CD4-positive, alpha-beta memory T cell (primary cell): ENCODE data around the gene DOCK1. TPM values are rescaled to one million over a fixed set of nuclear protein-coding genes. Genes with fewer than 3 reads are reported as not detected.

ENCODE experiments used
- CTCF ChIA-PET: fragments of 350-600 bp; sonication (Branson Sonifier 250); formaldehyde crosslinking; loops from one replicate; lab custom pipeline; 2021; ENCODE audit warnings: inconsistent platforms; ENCODE audit not compliant: partially characterized antibody; lab: Charles Lee
- POLR2A ChIA-PET: fragments of 350-600 bp; sonication (Branson Sonifier 250); formaldehyde crosslinking; loops from one replicate; lab custom pipeline; 2021; ENCODE audit not compliant: partially characterized antibody; lab: Charles Lee
- DNase-seq, 5 donors: peaks; one replicate each; pipeline versions ENCODE4 v3.0.0 to v3.0.0-alpha.2; 2020 to 2022; ENCODE audit warnings: mixed read lengths in 1 of 5
- H3K27ac ChIP-seq: one replicate; pipeline ENCODE4 v1.7.0; 2013; ENCODE audit warnings: low read depth, low read length
- H3K27me3 ChIP-seq: 2 replicates; pipeline ENCODE4 v1.7.0; 2013; ENCODE audit warnings: mild to moderate bottlenecking, low read length, moderate library complexity; ENCODE audit not compliant: insufficient read depth
- H3K36me3 ChIP-seq: 2 replicates; pipeline ENCODE4 v1.7.0; 2013; ENCODE audit warnings: mild to moderate bottlenecking, low read length, moderate library complexity; ENCODE audit not compliant: insufficient read depth
- H3K4me1 ChIP-seq: 2 replicates; pipeline ENCODE4 v1.7.0; 2013; ENCODE audit warnings: mild to moderate bottlenecking, low read length, moderate library complexity; ENCODE audit not compliant: insufficient read depth
- H3K4me3 ChIP-seq, 2 donors: one replicate each; pipeline ENCODE4 v1.7.0; 2013; ENCODE audit warnings: low read length in 2 of 2, mild to moderate bottlenecking in 1 of 2
- H3K9me3 ChIP-seq, 2 donors: one replicate each; pipeline ENCODE4 v1.7.0; 2013; ENCODE audit warnings: low read length in 2 of 2, control low read depth in 1 of 2; ENCODE audit not compliant: control insufficient read depth in 1 of 2
- H3K27ac Mint-ChIP-seq, 7 donors: one replicate each; pipeline ENCODE4 v1.8.0; 2020 to 2021; ENCODE audit warnings: mixed read lengths in 7 of 7, mild to moderate bottlenecking in 6 of 7, inconsistent platforms in 3 of 7, moderate library complexity in 3 of 7
- H3K27me3 Mint-ChIP-seq, 2 donors: one replicate each; pipeline ENCODE4 v1.8.0; 2020 to 2021; ENCODE audit warnings: mixed read lengths in 2 of 2
- H3K36me3 Mint-ChIP-seq, 2 donors: one replicate each; pipeline ENCODE4 v1.8.0; 2020 to 2021; ENCODE audit warnings: mixed read lengths in 2 of 2, inconsistent platforms in 1 of 2, mild to moderate bottlenecking in 1 of 2
- H3K4me1 Mint-ChIP-seq, 4 donors: one replicate each; pipeline ENCODE4 v1.8.0; 2020 to 2021; ENCODE audit warnings: mixed read lengths in 4 of 4, mild to moderate bottlenecking in 1 of 4
- H3K4me3 Mint-ChIP-seq, 8 donors: one replicate each; pipeline ENCODE4 v1.8.0; 2020 to 2021; ENCODE audit warnings: mixed read lengths in 8 of 8, mild to moderate bottlenecking in 7 of 8, moderate library complexity in 6 of 8, inconsistent platforms in 3 of 8
- H3K9me3 Mint-ChIP-seq, 8 donors: one replicate each; pipeline ENCODE4 v1.8.0; 2020 to 2021; ENCODE audit warnings: mixed read lengths in 8 of 8, mild to moderate bottlenecking in 5 of 8, inconsistent platforms in 3 of 8, moderate library complexity in 1 of 8
- intact Hi-C: fragments of 100-400 bp; cut with micrococcal nuclease; formaldehyde crosslinking; loops from one replicate; pipeline ENCODE4 v1.15.1; 2023
- polyA plus RNA-seq, 2 donors: library from polyadenylated mRNA; unstranded; fragments of 300-500 nt; fragmentation: Illumina TruSeq; gene quantifications; one replicate each; pipeline ENCODE4 v1.2.3, GENCODE V29; 2021
- total RNA-seq, 2 experiments: library from RNA; stranded (reverse); gene quantifications; one replicate each; pipeline ENCODE4 v1.2.3, GENCODE V29; 2021

The DOCK1 gene
- total and polyA plus RNA-seq, 4 experiments from 2014 or later: 0.17 TPM; not detected in 2

DNA sequence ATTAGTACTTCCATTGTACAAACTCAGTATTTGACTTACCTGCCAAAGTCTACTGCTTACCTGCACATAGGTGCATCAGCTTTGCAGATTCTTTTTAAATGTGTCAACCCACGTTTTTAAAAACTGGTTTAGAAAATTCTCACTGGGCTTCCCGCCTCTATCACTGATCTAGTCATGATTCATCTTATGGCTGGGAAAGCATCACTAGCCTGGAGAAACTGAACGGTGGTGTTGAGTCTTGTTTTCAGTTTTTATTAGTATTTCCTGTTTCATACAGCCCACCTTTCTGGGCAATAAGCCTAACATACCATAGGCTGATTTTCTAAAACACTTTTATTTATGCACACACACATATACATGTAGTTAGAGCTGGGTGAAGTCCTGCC is 19.7 kb downstream of the DOCK1 start:
- peaks cover 0 to 10% (median 6%) of the 10 kb centered on the region in 8 donors for H3K9me3 Mint-ChIP-seq
- H3K4me3 Mint-ChIP-seq: no peak overlapping the region
- Histone ChIP-seq H3K9me3 (no peaks in the 10 kb centered on the region), H3K27me3 (no peaks in the 10 kb centered on the region), H3K36me3 (no peaks in the 10 kb centered on the region), H3K4me1 (no peaks in the 10 kb centered on the region), H3K27ac (no peak overlapping the region), H3K4me3 (no peak overlapping the region)
- no peaks in the 10 kb centered on the region for H3K4me1 Mint-ChIP-seq
- intact Hi-C loops: no loop called here
- no peak overlapping the region for H3K27ac Mint-ChIP-seq
- no peaks in the 10 kb centered on the region for H3K36me3 Mint-ChIP-seq
- DNase-seq: no peak
- ChIA-PET POLR2A (no interaction called here), CTCF (no interaction called here)
- no peaks in the 10 kb centered on the region for H3K27me3 Mint-ChIP-seq

DNA sequence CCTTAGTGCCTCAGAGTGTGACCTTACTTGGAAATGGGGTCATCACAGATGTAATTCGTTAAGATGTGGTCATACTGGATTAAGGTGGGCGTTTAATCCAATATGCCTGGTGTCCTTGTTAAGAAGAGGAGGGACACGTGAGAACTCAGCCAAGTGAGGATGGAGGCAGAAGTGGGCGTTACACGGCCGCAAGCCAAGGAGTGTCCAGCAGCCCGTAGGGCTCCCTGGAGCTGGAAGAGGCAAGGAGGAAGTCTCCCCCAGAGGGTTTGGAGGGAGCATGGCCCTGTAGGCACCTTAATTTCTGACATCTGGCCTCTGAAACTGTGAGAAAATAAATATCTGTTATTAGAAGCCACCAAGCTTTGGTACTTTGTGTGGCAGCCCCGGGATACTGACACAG is 21.3 kb downstream of the DOCK1 start:
- Histone ChIP-seq H3K9me3 (no peaks in the 10 kb centered on the region), H3K27ac (no peak overlapping the region), H3K27me3 (no peaks in the 10 kb centered on the region), H3K36me3 (no peaks in the 10 kb centered on the region), H3K4me1 (no peaks in the 10 kb centered on the region), H3K4me3 (no peak overlapping the region)
- intact Hi-C loops: no loop called here
- Mint-ChIP-seq H3K27me3 (no peaks in the 10 kb centered on the region), H3K4me3 (no peak overlapping the region), H3K36me3 (no peaks in the 10 kb centered on the region), H3K4me1 (no peaks in the 10 kb centered on the region), H3K9me3 (peaks cover 0 to 7% (median 0%) of the 10 kb centered on the region in 8 donors), H3K27ac (no peak overlapping the region)
- ChIA-PET CTCF (no interaction called here), POLR2A (no interaction called here)
- DNase-seq: no peak

DNA sequence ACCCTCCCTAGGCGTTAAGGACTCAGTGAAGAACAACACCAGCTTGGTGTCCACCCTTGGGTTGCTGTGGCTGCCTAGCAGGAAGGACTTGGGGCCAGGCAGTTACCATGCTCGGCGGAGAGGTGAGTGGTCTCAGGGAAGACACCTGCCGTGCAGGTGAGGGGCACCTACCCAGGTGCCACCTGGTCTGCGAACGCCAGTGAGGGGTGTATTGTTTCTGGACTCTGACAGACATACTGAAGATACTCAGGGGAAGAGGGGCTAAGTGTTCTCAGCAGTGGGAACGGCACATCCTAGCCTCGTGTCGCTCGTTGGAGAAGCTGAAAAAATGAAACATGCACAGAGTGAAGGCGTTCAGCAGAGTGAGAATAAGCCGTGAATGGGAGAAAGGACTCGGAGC is 22.6 kb downstream of the DOCK1 start:
- Histone ChIP-seq H3K36me3 (no peaks in the 10 kb centered on the region), H3K27me3 (no peaks in the 10 kb centered on the region), H3K4me1 (no peaks in the 10 kb centered on the region), H3K27ac (no peak overlapping the region), H3K9me3 (no peaks in the 10 kb centered on the region), H3K4me3 (no peak overlapping the region)
- H3K4me3 Mint-ChIP-seq: no peak overlapping the region
- H3K4me1 Mint-ChIP-seq: no peaks in the 10 kb centered on the region
- no peak overlapping the region for H3K27ac Mint-ChIP-seq
- H3K9me3 Mint-ChIP-seq: peaks cover 0 to 7% (median 0%) of the 10 kb centered on the region in 8 donors
- intact Hi-C loops: no loop called here
- POLR2A ChIA-PET: no interaction called here
- DNase-seq: no peak
- H3K36me3 Mint-ChIP-seq: no peaks in the 10 kb centered on the region
- H3K27me3 Mint-ChIP-seq: no peaks in the 10 kb centered on the region
- CTCF ChIA-PET: no interaction called here

DNA sequence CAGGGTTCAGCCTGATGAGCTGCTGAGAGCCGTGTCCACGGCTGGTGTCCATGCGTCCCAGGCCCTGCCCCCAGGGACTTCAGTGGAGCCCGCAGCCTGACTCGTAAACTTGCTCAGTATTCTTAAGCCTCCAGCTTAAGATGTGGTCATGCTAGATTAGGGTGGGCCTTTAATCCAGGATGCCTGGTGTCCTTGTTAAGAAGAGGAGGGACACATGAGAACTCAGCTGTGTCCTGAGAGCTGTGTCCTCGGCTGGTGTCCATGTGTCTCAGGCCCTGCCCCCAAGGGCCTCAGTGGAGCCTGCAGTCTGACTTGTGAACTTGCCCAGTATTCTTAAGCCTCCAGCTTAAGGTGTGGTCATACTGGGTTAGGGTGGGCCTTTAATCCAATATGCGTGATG is 23.0 kb downstream of the DOCK1 start:
- H3K27me3 ChIP-seq: no peaks in the 10 kb centered on the region
- DNase-seq: no peak
- no peaks in the 10 kb centered on the region for H3K27me3 Mint-ChIP-seq
- CTCF ChIA-PET: no interaction called here
- H3K27ac ChIP-seq: no peak overlapping the region
- H3K4me3 Mint-ChIP-seq: no peak overlapping the region
- POLR2A ChIA-PET: no interaction called here
- intact Hi-C loops: no loop called here
- no peaks in the 10 kb centered on the region for H3K36me3 Mint-ChIP-seq
- H3K4me3 ChIP-seq: no peak overlapping the region
- no peaks in the 10 kb centered on the region for H3K4me1 Mint-ChIP-seq
- no peaks in the 10 kb centered on the region for H3K4me1 ChIP-seq
- H3K27ac Mint-ChIP-seq: no peak overlapping the region
- H3K36me3 ChIP-seq: no peaks in the 10 kb centered on the region
- H3K9me3 ChIP-seq: no peaks in the 10 kb centered on the region
- peaks cover 0 to 8% (median 0%) of the 10 kb centered on the region in 8 donors for H3K9me3 Mint-ChIP-seq

DNA sequence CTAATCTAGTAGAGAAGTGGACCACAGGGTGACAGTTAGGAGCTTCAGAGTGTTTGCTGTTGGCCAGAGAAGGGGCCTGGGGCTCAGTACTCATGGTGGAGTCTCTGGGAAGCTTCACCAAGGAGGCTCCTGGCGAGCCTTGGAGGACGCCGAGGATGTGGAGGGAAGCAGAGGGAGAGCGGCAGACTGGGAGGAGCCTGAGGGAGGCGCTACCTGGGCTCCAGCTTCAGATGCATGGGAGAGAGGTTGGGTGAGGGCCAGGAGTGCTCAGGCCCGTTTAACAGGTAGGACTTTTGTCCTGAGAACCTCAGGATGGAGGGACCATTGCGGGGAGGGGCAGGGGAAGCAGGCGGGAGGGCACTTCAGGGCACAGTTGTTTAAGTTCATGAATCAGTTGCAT is 24.2 kb downstream of the DOCK1 start:
- no peaks in the 10 kb centered on the region for H3K27me3 Mint-ChIP-seq
- CTCF ChIA-PET: no interaction called here
- no peaks in the 10 kb centered on the region for H3K36me3 Mint-ChIP-seq
- POLR2A ChIA-PET: no interaction called here
- intact Hi-C loops: no loop called here
- peaks cover 0 to 8% (median 0%) of the 10 kb centered on the region in 8 donors for H3K9me3 Mint-ChIP-seq
- no peaks in the 10 kb centered on the region for H3K36me3 ChIP-seq
- no peaks in the 10 kb centered on the region for H3K4me1 ChIP-seq
- no peaks in the 10 kb centered on the region for H3K9me3 ChIP-seq
- no peak overlapping the region for H3K4me3 ChIP-seq
- H3K27ac Mint-ChIP-seq: no peak overlapping the region
- H3K27me3 ChIP-seq: no peaks in the 10 kb centered on the region
- H3K27ac ChIP-seq: no peak overlapping the region
- no peaks in the 10 kb centered on the region for H3K4me1 Mint-ChIP-seq
- no peak for DNase-seq
- no peak overlapping the region for H3K4me3 Mint-ChIP-seq

DNA sequence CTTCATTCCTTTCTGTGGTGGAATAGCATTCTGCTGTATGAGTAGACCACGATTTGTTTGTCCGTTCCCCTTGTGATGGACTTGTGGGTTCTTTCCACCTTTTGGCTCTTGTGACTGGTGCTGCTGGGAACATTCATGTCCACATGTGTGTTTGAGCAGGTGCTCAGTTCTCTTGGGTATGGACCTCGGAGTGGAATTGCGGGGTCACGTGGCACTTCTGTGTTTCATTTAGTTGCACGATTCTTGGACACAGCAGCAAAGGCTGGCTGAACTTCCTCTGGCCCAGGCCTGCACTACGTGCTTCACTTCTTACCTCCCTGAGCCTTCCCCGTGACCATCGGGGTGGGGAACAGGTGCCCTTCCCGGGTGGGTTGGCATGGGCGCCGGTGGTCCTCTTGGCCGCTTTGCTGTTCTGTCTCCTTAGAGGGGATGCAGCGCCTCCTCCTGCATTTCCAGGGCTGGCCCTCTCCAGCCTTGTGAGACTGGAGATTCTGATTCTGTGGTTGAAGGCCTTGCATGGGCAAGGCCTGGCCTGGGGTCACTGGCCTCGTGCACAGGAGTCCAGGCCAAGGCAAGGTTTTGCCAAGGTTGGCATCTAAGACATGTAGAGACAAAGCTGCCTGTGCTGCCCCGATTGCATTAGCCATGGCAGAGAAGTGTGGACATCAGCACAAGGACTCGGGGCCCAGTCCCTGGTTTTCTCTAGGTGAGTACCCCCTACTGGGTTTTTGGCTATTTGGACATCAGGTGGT is 25.1 kb downstream of the DOCK1 start:
- no peaks in the 10 kb centered on the region for H3K4me1 Mint-ChIP-seq
- DNase-seq: no peak
- H3K36me3 Mint-ChIP-seq: no peaks in the 10 kb centered on the region

DNA sequence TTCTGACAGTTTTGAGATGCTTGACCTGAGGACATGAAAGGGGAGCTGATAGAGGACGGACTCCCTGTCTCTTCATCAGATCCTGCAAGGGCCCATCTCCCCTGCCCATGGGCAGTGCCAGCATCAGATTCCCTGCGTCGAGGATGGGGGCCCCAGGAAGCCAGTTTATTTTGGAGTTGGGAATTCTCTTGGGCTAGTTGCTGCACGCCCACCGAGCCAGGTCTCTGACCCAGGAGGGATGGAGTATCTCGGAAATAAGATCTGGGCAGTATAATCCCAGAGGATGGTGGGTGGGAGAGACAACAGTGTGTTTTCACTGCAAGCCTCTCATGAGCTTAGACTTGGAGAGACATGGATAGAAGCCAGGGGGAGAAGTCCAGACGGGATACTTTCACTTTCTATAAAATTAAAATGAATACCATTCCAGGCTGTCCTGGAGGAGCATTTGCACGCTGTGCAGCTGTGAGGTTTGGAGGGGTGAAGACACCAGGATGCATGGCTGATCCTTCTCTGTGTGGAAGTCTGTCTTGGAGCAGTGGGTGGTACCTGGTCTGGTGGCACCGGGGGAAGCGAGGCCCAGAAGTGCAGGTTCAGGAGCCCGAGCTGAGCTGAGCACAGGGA is 25.8 kb downstream of the DOCK1 start:
- ChIA-PET CTCF (no interaction called here), POLR2A (no interaction called here)
- Mint-ChIP-seq H3K36me3 (no peaks in the 10 kb centered on the region), H3K27ac (no peak overlapping the region), H3K4me3 (no peak overlapping the region), H3K27me3 (no peaks in the 10 kb centered on the region), H3K9me3 (peaks cover 0 to 4% (median 0%) of the 10 kb centered on the region in 8 donors), H3K4me1 (no peaks in the 10 kb centered on the region)
- Histone ChIP-seq H3K27ac (no peak overlapping the region), H3K27me3 (no peaks in the 10 kb centered on the region), H3K4me3 (no peak overlapping the region), H3K36me3 (no peaks in the 10 kb centered on the region), H3K4me1 (no peaks in the 10 kb centered on the region), H3K9me3 (no peaks in the 10 kb centered on the region)
- DNase-seq: no peak
- intact Hi-C loops: no loop called here

More for the DNA sequence above, 25.1 kb downstream of the DOCK1 start:
- H3K27me3 ChIP-seq: no peaks in the 10 kb centered on the region
- H3K4me1 ChIP-seq: no peaks in the 10 kb centered on the region
- Mint-ChIP-seq H3K27me3 (no peaks in the 10 kb centered on the region), H3K4me3 (no peak overlapping the region), H3K9me3 (peaks cover 0 to 8% (median 0%) of the 10 kb centered on the region in 8 donors), H3K27ac (no peak overlapping the region)
- no peaks in the 10 kb centered on the region for H3K9me3 ChIP-seq
- H3K4me3 ChIP-seq: no peak overlapping the region
- intact Hi-C loops: no loop called here
- POLR2A ChIA-PET: no interaction called here
- H3K36me3 ChIP-seq: no peaks in the 10 kb centered on the region
- CTCF ChIA-PET: no interaction called here
- H3K27ac ChIP-seq: no peak overlapping the region
